H1 (cell line): ENCODE results near the gene GPR83.

ENCODE experiments used
- CREB1 ChIP-seq: IDR thresholded peaks from 2 replicates; pipeline ENCODE4 v1.6.1; 2012; ENCODE audit warnings: inconsistent platforms
- CTCF ChIP-seq, 3 experiments: IDR thresholded peaks; 1 replicate in 2 of 3; 2 replicates in 1 of 3; pipeline versions ENCODE4 v1.5.1 to v1.6.1; 2011; ENCODE audit warnings: low read length in 3 of 3, mild to moderate bottlenecking in 3 of 3, inconsistent platforms in 2 of 3, low read depth in 1 of 3, moderate library complexity in 1 of 3; ENCODE audit not compliant: insufficient read depth in 1 of 3; ENCODE audit errors: control extremely low read depth in 1 of 3
- EZH2 ChIP-seq: fragments of 200-600 bp; sonication (generic); IDR thresholded peaks from 2 replicates; pipeline ENCODE4 v1.7.1; 2012; ENCODE audit warnings: low read depth, mild to moderate bottlenecking, moderate library complexity, low read length, inconsistent platforms; ENCODE audit not compliant: severe bottlenecking
- KDM5A ChIP-seq: fragments of 200-600 bp; IDR thresholded peaks from 2 replicates; pipeline ENCODE4 v1.7.1; 2012; ENCODE audit warnings: mild to moderate bottlenecking, low read length, inconsistent platforms, mixed read lengths
- POLR2AphosphoS5 ChIP-seq: IDR thresholded peaks from 2 replicates; pipeline ENCODE4 v1.6.1; 2011; ENCODE audit warnings: low read depth, low read length
- RAD21 ChIP-seq, 2 experiments: IDR thresholded peaks in 1 of 2; conservative IDR thresholded peaks in 1 of 2; 2 replicates each; pipeline ENCODE4 v1.6.1; 2011; ENCODE audit warnings: low read depth in 2 of 2, low read length in 2 of 2, improper control_type of control experiment in 1 of 2, inconsistent platforms in 1 of 2, mild to moderate bottlenecking in 1 of 2, moderate library complexity in 1 of 2
- RFX5 ChIP-seq: IDR thresholded peaks from 2 replicates; pipeline ENCODE4 v1.6.1; 2011; ENCODE audit warnings: low read depth, low read length, improper control_type of control experiment, borderline replicate concordance
- SIRT6 ChIP-seq: IDR thresholded peaks from one replicate; pipeline ENCODE4 v1.7.1; 2012; ENCODE audit warnings: low read length, inconsistent platforms

GRCh38 chr11:94376841-94377240 is 24.4 kb downstream of the GPR83 start:
- TF ChIP-seq CTCF (IDR thresholded peaks at IDR 0.05; ENCODE audit: control extremely low read depth in 1 of 3, insufficient read depth in 1 of 3, low read depth in 1 of 3, low read length in 3 of 3) (no peak), POLR2AphosphoS5 (no peak), EZH2 (no peak), RAD21 (IDR thresholded peaks at IDR 0.05 in 1 of 2, conservative IDR thresholded peaks at IDR 0.05 in 1 of 2; ENCODE audit: low read depth in 2 of 2, low read length in 2 of 2) (no peak), SIRT6 (no peak), KDM5A (no peak), CREB1 (no peak), RFX5 (no peak)
